ENCODE measurements around the gene FMO5.
"Not testable (repeated sequence)": the region's sequence is repeated elsewhere in the genome, so short reads cannot be mapped to it uniquely, and the experiment has no call there.

The FMO5 gene

GRCh38 chr1:147157116-147157515 lies 68.0 kb downstream of the FMO5 start:
- DNase-seq (ENCODE audit: extremely low read depth in 1 of 2, low read depth in 1 of 2): not testable (repeated sequence)

- DNase-seq (ENCODE audit: extremely low read depth in 1 of 2, low read depth in 1 of 2): no peak
Measured at GRCh38 chr1:147156642-147157041, 68.5 kb downstream of the FMO5 start.

GRCh38 chr1:147152772-147153171 lies 72.4 kb downstream of the FMO5 start:
- no peak for DNase-seq (ENCODE audit: extremely low read depth in 1 of 2, low read depth in 1 of 2)

DNA sequence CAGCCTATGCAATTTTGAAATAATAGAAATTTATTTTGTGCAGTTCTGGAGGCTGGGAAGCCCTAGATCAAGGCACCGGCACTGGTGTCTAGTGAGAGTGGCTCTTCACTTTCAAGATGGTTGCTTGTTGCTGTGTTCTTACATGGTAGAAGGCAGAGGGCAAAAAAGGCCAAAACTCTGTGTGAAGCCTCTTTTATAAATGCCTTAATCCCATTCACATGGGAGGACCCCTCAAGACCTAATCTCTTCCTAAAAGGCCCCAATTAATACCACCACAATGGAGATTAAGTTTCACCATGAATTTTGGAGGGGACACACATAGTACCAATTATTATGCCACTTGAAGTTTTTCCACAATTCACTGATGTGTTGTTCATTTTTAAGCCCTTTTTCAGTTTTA lies 73.9 kb downstream of the FMO5 start:
- DNase-seq (ENCODE audit: extremely low read depth in 1 of 2, low read depth in 1 of 2): no peak

- no peak for DNase-seq (ENCODE audit: extremely low read depth in 1 of 2, low read depth in 1 of 2)
Measured at GRCh38 chr1:147142886-147143285, 82.3 kb downstream of the FMO5 start.

All from stimulated activated CD8-positive, alpha-beta memory T cell treated with anti-CD3 and anti-CD28 coated beads, Interleukin-7, amount 100 ng/mL, for 48 hours (primary cell).